ENCODE measurements around the gene VSIG2.

Gene VSIG2

DNA sequence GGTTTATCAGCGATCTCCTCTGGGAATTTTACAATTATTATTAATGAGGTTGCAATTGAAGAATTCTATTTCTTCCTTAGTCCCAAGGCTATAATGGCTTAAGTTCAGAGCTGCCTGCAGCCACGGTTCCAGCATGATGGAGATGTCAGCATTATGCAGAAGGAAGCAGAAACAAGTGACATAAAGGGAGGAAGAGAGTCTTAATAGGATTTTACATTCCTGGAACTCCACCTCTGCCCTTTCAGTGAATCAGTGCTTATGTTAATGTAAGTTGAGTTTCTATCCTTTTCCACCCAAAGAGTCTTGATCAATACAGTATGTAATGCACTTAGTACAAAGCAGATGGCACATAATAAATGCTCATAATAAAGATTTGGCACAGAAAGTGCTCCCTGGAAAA is 23.9 kb downstream of the VSIG2 start:
- no peak for DNase-seq (ENCODE audit: low read depth in 1 of 2, low spot score in 1 of 2)
- Histone ChIP-seq H3K27ac (replicated peaks) (no peak overlapping the region), H3K4me3 (replicated peaks; ENCODE audit: insufficient read depth, low read length) (no peak overlapping the region), H3K27me3 (ENCODE audit: insufficient read depth, poor library complexity, severe bottlenecking) (peaks cover 2% of the 10 kb centered on the region)
- TF ChIP-seq SPI1 (IDR thresholded peaks at IDR 0.05; ENCODE audit: borderline replicate concordance, low read depth): no peak
- TF ChIP-seq, protein P1, sequence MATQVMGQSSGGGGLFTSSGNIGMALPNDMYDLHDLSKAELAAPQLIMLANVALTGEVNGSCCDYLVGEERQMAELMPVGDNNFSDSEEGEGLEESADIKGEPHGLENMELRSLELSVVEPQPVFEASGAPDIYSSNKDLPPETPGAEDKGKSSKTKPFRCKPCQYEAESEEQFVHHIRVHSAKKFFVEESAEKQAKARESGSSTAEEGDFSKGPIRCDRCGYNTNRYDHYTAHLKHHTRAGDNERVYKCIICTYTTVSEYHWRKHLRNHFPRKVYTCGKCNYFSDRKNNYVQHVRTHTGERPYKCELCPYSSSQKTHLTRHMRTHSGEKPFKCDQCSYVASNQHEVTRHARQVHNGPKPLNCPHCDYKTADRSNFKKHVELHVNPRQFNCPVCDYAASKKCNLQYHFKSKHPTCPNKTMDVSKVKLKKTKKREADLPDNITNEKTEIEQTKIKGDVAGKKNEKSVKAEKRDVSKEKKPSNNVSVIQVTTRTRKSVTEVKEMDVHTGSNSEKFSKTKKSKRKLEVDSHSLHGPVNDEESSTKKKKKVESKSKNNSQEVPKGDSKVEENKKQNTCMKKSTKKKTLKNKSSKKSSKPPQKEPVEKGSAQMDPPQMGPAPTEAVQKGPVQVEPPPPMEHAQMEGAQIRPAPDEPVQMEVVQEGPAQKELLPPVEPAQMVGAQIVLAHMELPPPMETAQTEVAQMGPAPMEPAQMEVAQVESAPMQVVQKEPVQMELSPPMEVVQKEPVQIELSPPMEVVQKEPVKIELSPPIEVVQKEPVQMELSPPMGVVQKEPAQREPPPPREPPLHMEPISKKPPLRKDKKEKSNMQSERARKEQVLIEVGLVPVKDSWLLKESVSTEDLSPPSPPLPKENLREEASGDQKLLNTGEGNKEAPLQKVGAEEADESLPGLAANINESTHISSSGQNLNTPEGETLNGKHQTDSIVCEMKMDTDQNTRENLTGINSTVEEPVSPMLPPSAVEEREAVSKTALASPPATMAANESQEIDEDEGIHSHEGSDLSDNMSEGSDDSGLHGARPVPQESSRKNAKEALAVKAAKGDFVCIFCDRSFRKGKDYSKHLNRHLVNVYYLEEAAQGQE (IDR thresholded peaks at IDR 0.05; ENCODE audit: insufficient replicate concordance, low read depth): no peak
- TF ChIP-seq, protein P2, sequence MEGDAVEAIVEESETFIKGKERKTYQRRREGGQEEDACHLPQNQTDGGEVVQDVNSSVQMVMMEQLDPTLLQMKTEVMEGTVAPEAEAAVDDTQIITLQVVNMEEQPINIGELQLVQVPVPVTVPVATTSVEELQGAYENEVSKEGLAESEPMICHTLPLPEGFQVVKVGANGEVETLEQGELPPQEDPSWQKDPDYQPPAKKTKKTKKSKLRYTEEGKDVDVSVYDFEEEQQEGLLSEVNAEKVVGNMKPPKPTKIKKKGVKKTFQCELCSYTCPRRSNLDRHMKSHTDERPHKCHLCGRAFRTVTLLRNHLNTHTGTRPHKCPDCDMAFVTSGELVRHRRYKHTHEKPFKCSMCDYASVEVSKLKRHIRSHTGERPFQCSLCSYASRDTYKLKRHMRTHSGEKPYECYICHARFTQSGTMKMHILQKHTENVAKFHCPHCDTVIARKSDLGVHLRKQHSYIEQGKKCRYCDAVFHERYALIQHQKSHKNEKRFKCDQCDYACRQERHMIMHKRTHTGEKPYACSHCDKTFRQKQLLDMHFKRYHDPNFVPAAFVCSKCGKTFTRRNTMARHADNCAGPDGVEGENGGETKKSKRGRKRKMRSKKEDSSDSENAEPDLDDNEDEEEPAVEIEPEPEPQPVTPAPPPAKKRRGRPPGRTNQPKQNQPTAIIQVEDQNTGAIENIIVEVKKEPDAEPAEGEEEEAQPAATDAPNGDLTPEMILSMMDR (IDR thresholded peaks at IDR 0.05; ENCODE audit: insufficient read depth, low read length): no peak
- TF ChIP-seq GABPA (IDR thresholded peaks at IDR 0.05; ENCODE audit: low read depth): no peak
- TF ChIP-seq POLR2AphosphoS5 (IDR thresholded peaks at IDR 0.05; ENCODE audit: low read depth): no peak

DNA sequence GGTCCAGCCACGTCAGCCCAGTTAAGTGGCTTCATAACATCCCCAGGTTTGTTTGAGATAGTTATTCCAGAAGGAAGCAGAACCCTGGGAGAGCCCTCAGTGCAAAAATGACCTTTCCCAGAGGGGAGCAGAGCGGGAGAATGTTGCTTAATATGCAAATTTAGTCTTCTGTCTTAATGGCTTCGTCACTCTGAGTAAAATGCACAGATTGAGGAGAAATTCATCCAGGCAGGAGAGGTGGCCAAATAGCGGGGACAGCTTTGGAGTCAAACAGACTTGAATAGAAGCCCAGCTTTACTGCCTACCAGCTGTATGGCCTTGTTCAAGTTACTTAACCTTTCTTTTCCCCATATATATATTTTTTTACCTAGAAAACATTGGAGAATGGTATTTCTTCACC is 24.6 kb downstream of the VSIG2 start:
- H3K27ac ChIP-seq (replicated peaks): no peak overlapping the region
- no peak for TF ChIP-seq GABPA (IDR thresholded peaks at IDR 0.05; ENCODE audit: low read depth)
- TF ChIP-seq POLR2AphosphoS5 (IDR thresholded peaks at IDR 0.05; ENCODE audit: low read depth): no peak
- TF ChIP-seq, protein P2 (IDR thresholded peaks at IDR 0.05; ENCODE audit: insufficient read depth, low read length): no peak
- TF ChIP-seq, protein P1 (IDR thresholded peaks at IDR 0.05; ENCODE audit: insufficient replicate concordance, low read depth): no peak
- TF ChIP-seq SPI1 (IDR thresholded peaks at IDR 0.05; ENCODE audit: borderline replicate concordance, low read depth): no peak
- no peak for DNase-seq (ENCODE audit: low read depth in 1 of 2, low spot score in 1 of 2)
- peaks cover 2% of the 10 kb centered on the region for H3K27me3 ChIP-seq (ENCODE audit: insufficient read depth, poor library complexity, severe bottlenecking)
- H3K4me3 ChIP-seq (replicated peaks; ENCODE audit: insufficient read depth, low read length): no peak overlapping the region

DNA sequence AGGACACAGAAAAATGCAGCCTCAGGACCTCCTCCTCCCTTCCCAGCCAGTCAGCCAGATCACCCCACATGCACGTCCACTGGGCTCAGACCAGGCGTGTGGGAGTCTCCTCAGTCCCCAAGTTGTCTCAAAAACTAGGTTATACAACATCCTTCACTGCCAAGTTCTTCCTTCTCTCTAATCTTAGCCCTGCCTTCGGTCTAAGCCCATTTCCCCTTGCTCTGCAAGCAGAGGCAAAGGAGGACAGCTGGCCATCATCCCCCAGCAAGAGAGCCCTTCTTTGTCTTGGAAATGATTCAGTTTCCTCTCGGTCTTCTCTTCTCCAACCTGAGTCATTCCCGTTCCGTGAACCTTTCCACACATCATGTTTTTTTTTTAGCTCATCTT is 26.3 kb downstream of the VSIG2 start:
- no peak overlapping the region for H3K4me3 ChIP-seq (replicated peaks; ENCODE audit: insufficient read depth, low read length)
- H3K27me3 ChIP-seq (ENCODE audit: insufficient read depth, poor library complexity, severe bottlenecking): peaks cover 2% of the 10 kb centered on the region
- H3K27ac ChIP-seq (replicated peaks): no peak overlapping the region
- TF ChIP-seq GABPA (IDR thresholded peaks at IDR 0.05; ENCODE audit: low read depth): no peak
- TF ChIP-seq, protein P2 (IDR thresholded peaks at IDR 0.05; ENCODE audit: insufficient read depth, low read length): no peak
- TF ChIP-seq, protein P1 (IDR thresholded peaks at IDR 0.05; ENCODE audit: insufficient replicate concordance, low read depth): no peak
- no peak for TF ChIP-seq SPI1 (IDR thresholded peaks at IDR 0.05; ENCODE audit: borderline replicate concordance, low read depth)
- TF ChIP-seq POLR2AphosphoS5 (IDR thresholded peaks at IDR 0.05; ENCODE audit: low read depth): no peak
- peak in 1 of 2 experiments; percentile 20 for DNase-seq (ENCODE audit: low read depth in 1 of 2, low spot score in 1 of 2)

All from HL-60 (cell line).